Activated B cell treated with CpG ODN at 0.5 μM for 24 hours (primary cell): Measurements from ENCODE around the gene TMEM181. TPM values are rescaled to one million over a fixed set of nuclear protein-coding genes. Genes with fewer than 3 reads are reported as not detected.
"Not testable (repeated sequence)": the region's sequence is repeated elsewhere in the genome, so short reads cannot be mapped to it uniquely, and the experiment has no call there.

Source experiments
- ATAC-seq: fragments of 200-7000 bp; cut with Tn5 transposase; one replicate; pipeline ENCODE4 v1.10.0; 2021; ENCODE audit warnings: low read depth, mild to moderate bottlenecking, moderate library complexity
- CTCF ChIA-PET: fragments of 350-600 bp; sonication (Branson Sonifier 250); formaldehyde crosslinking; loops from one replicate; lab custom pipeline; 2021; ENCODE audit warnings: antibody characterized with exemption; lab: Charles Lee
- POLR2A ChIA-PET: fragments of 350-600 bp; sonication (Branson Sonifier 250); formaldehyde crosslinking; loops from one replicate; lab custom pipeline; 2021; ENCODE audit warnings: antibody characterized with exemption; lab: Charles Lee
- DNase-seq: peaks from one replicate; pipeline ENCODE4 v3.0.0; 2022
- H3K27ac Mint-ChIP-seq: one replicate; pipeline ENCODE4 v1.8.0; 2020; ENCODE audit warnings: mixed read lengths
- H3K27me3 Mint-ChIP-seq: one replicate; pipeline ENCODE4 v1.8.0; 2021; ENCODE audit warnings: mixed read lengths
- H3K36me3 Mint-ChIP-seq: one replicate; pipeline ENCODE4 v1.8.0; 2021; ENCODE audit warnings: low read depth, mixed read lengths
- H3K4me1 Mint-ChIP-seq: one replicate; pipeline ENCODE4 v1.8.0; 2021; ENCODE audit warnings: mixed read lengths
- H3K4me3 Mint-ChIP-seq: one replicate; pipeline ENCODE4 v1.8.0; 2020; ENCODE audit warnings: mild to moderate bottlenecking, mixed read lengths
- H3K9me3 Mint-ChIP-seq: one replicate; pipeline ENCODE4 v1.8.0; 2020; ENCODE audit warnings: mixed read lengths
- intact Hi-C: fragments of 100-400 bp; cut with micrococcal nuclease; formaldehyde crosslinking; loops from one replicate; pipeline ENCODE4 v1.15.1; 2024
- total RNA-seq: library from RNA; stranded (reverse); gene quantifications from 2 replicates; pipeline ENCODE4 v1.2.3, GENCODE V29; 2022
- TF ChIP-seq, protein P1 (sequence below): fragments of 200-600 bp; IDR thresholded peaks from one replicate; pipeline ENCODE4 v1.8.0; 2022; ENCODE audit warnings: antibody characterized with exemption, mild to moderate bottlenecking

TMEM181 gene
- total RNA-seq, 1 donor from 2014 or later = 8.8 TPM

DNA sequence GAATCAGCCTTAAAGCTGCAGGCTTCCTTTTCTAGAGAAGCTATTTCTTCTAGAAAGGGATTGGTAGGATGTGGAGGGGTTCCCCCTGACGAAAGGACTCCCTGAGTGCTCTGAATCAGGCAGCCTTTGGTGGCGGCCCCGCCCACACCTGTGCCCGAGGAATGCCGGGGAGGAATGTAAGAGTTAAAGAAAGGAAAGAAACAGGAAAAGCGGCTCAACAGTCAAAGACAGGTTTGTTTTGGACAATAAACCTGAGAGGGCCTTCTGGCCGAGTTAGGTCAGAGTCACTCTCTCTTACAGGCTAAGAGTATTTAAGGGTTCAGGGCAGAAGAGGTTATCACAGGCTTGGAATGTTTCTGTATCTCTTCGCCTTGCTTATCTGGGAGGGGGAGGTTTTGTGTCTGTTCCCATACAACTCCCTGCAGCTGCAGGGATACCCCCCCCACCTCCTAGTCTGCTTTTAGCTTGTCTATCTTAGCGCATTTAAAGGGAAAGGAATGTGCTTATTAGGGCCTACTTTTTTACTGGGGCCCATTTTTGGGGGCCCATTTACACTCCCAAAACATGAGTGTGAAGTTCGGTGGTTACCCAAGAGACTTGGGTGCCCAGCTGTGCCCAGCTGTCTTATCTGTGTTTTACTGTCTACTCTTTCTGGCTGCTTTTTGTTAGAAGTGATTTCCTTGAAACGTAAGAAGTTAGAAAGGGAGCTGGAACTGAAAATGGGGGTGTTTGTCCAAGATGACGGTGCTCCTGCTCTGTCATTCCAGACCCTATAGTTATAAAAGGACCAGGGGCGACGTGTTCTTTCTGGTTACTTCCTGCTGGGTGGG lies 51.9 kb downstream of the TMEM181 start:
- ChIA-PET CTCF (no interaction called here), POLR2A (no interaction called here)
- ATAC-seq (no peak), DNase-seq (no peak)
- H3K27ac Mint-ChIP-seq = no peak overlapping the region
- TF ChIP-seq, protein P1, sequence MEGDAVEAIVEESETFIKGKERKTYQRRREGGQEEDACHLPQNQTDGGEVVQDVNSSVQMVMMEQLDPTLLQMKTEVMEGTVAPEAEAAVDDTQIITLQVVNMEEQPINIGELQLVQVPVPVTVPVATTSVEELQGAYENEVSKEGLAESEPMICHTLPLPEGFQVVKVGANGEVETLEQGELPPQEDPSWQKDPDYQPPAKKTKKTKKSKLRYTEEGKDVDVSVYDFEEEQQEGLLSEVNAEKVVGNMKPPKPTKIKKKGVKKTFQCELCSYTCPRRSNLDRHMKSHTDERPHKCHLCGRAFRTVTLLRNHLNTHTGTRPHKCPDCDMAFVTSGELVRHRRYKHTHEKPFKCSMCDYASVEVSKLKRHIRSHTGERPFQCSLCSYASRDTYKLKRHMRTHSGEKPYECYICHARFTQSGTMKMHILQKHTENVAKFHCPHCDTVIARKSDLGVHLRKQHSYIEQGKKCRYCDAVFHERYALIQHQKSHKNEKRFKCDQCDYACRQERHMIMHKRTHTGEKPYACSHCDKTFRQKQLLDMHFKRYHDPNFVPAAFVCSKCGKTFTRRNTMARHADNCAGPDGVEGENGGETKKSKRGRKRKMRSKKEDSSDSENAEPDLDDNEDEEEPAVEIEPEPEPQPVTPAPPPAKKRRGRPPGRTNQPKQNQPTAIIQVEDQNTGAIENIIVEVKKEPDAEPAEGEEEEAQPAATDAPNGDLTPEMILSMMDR = no peak
- no peaks in the 10 kb centered on the region for H3K27me3 Mint-ChIP-seq
- no peaks in the 10 kb centered on the region for H3K9me3 Mint-ChIP-seq
- H3K4me1 Mint-ChIP-seq = no peaks in the 10 kb centered on the region
- intact Hi-C loops = no loop called here
- peaks cover 73% of the 10 kb centered on the region for H3K36me3 Mint-ChIP-seq
- H3K4me3 Mint-ChIP-seq = no peak overlapping the region

DNA sequence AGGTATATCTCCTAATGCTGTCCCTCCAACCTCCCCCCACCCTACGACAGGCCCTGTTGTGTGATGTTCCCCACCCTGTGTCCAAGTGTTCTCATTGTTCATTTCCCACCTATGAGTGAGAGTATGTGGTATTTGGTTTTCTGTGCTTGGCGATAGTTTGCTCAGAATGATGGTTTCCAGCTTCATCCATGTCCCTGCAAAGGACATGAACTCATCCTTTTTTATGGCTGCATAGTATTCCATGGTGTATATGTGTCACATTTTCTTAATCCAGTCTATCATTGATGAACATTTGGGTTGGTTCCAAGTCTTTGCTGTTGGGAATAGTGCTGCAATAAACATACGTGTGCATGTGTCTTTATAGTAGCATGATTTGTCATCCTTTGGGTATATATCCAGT lies 54.7 kb downstream of the TMEM181 start:
- H3K27me3 Mint-ChIP-seq, H3K4me1 Mint-ChIP-seq, CTCF ChIA-PET, ATAC-seq, POLR2A ChIA-PET, H3K27ac Mint-ChIP-seq, intact Hi-C loops, DNase-seq, H3K9me3 Mint-ChIP-seq, H3K4me3 Mint-ChIP-seq: not testable (repeated sequence)
- peaks cover 80% of the 10 kb centered on the region for H3K36me3 Mint-ChIP-seq

DNA sequence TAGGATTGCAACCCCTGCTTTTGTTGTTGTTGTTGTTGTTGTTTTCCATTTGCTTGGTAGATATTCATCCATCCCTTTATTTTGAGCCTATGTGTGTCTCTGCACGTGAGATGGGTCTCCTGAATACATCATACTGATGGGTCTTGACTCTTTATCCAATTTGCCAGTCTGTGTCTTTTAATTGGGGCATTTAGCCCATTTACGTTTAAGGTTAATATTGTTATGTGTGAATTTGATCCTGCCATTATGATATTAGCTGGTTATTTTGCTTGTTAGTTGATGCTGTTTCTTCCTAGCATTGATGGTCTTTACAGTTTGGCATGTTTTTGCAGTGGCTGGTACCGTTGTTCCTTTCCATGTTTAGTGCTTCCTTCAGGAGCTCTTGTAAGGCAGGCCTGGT lies 58.4 kb downstream of the TMEM181 start:
- CTCF ChIA-PET, DNase-seq, intact Hi-C loops, ATAC-seq, H3K9me3 Mint-ChIP-seq, POLR2A ChIA-PET, H3K4me3 Mint-ChIP-seq, H3K27ac Mint-ChIP-seq, H3K27me3 Mint-ChIP-seq, H3K4me1 Mint-ChIP-seq: not testable (repeated sequence)
- H3K36me3 Mint-ChIP-seq = peaks cover 70% of the 10 kb centered on the region

DNA sequence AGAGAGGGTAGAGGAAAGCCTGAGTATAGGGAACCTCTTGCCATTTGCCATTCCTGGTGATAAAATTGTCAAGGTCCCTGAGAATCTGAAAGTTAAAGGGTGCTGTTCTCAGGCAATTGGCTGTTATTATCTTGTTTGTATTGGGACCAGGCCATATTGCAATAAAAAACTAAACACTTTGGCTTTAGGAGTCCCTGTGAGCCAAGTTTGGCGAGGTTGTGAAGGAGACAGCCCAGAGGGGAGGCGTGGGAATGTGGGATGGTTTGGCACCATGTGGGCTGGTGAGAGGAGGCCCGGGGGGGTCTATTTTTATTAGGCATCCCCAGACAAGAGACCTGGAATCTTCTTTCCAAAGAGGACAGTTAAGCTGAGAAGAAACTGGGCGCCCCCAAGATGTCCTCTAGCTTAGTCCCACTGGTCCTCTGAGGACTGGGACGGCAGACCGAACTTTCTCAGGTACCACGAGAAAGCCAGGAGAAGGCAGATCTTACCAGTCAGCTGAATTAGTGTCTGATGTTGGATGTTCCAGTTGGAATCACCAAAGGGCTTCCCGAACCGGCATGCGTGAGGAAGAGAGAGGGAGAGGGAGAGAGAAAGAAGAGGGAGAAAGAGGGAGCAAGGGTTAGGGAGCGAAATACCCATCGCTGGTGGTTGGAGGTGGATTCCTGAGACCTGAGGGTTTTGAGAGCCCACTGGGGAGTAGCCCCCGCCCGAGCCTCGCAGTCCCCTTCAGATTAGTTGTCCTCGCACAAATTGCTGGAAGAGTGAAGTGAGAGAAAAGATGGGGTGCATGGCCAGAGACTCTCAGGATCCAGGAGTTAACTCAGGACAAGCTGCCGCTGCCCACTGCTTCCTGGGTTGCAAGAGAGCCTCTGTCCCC lies 60.3 kb downstream of the TMEM181 start:
- no peak overlapping the region for H3K27ac Mint-ChIP-seq
- H3K4me1 Mint-ChIP-seq = no peaks in the 10 kb centered on the region
- ChIA-PET CTCF (no interaction called here), POLR2A (interaction anchor here (0.6 kb wide), 1 partner anchor 408 kb away, joined by 4 read pairs; no protein-coding TSS in a partner anchor)
- intact Hi-C loops = no loop called here
- ATAC-seq (no peak), DNase-seq (no peak)
- no peaks in the 10 kb centered on the region for H3K9me3 Mint-ChIP-seq
- no peak overlapping the region for H3K4me3 Mint-ChIP-seq
- TF ChIP-seq, protein P1 = no peak
- no peaks in the 10 kb centered on the region for H3K27me3 Mint-ChIP-seq
- peaks cover 68% of the 10 kb centered on the region for H3K36me3 Mint-ChIP-seq

DNA sequence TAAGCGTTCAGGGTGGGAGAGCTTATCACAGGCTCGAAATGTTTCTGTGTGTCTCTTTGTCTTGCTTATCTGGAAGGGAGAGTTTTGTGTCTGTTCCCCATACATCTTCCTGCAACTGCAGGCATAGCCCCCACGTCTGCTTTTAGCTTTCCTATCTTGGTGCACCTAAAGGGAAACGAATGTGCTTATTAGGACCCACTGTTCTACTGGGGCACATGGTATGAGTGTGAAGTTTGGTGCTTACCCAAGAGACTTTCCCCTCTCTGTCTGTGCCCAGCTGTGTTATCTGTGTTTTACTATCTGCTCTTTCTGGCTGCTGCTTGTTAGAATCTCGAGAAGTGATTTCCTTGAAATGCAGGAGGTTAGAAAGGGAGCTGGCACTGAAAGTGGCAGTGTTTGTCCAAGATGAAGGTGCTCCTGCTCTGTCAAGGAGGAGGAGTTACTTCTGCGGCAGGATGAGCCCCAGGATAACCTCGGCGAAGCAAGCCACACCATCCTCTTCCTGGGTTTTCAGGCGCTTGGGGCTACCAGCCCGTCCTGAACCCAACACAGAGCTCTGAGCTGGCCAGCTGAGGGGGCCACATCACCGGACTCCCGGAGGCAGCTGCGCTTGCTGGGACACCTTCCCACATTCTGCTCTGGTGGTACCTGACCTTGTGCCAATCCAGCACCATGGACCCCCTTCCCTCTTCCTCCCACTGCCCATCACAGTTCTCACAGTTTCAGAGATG lies 61.2 kb downstream of the TMEM181 start:
- TF ChIP-seq, protein P1 = no peak
- no peaks in the 10 kb centered on the region for H3K27me3 Mint-ChIP-seq
- intact Hi-C loops = no loop called here
- peaks cover 70% of the 10 kb centered on the region for H3K36me3 Mint-ChIP-seq
- ChIA-PET POLR2A (interaction anchor here (0.6 kb wide), 1 partner anchor 408 kb away, joined by 4 read pairs; no protein-coding TSS in a partner anchor), CTCF (no interaction called here)
- no peak overlapping the region for H3K4me3 Mint-ChIP-seq
- no peaks in the 10 kb centered on the region for H3K4me1 Mint-ChIP-seq
- no peak overlapping the region for H3K27ac Mint-ChIP-seq
- DNase-seq (no peak), ATAC-seq (no peak)
- H3K9me3 Mint-ChIP-seq = no peaks in the 10 kb centered on the region
